GM23248 (cell line): ENCODE measurements around the gene KCNAB1. TPM values are rescaled to one million over a fixed set of nuclear protein-coding genes. Genes with fewer than 3 reads are reported as not detected.

Experiments
- DNase-seq: peaks from one replicate; pipeline ENCODE4 v3.0.0-alpha.2; 2015
- H2AFZ ChIP-seq: fragments of 200-600 bp; sonication (generic); 2 replicates; pipeline ENCODE4 v1.6.1; 2016; ENCODE audit warnings: antibody characterized with exemption
- H3F3A ChIP-seq: fragments of 200-600 bp; sonication (generic); 2 replicates; pipeline ENCODE4 v1.6.1; 2016; ENCODE audit warnings: mild to moderate bottlenecking, antibody characterized with exemption, mixed run types; ENCODE audit not compliant: insufficient read depth
- H3K27ac ChIP-seq: fragments of 200-600 bp; sonication (generic); 2 replicates; pipeline ENCODE4 v1.5.1; 2016; ENCODE audit warnings: mild to moderate bottlenecking
- H3K27me3 ChIP-seq: fragments of 200-600 bp; sonication (generic); replicated peaks from 2 replicates; pipeline ENCODE4 v1.6.1; 2016; ENCODE audit warnings: mild to moderate bottlenecking; ENCODE audit not compliant: insufficient read depth
- H3K36me3 ChIP-seq: fragments of 200-600 bp; sonication (generic); 2 replicates; pipeline ENCODE4 v1.6.1; 2016; ENCODE audit warnings: low read depth, mild to moderate bottlenecking
- H3K4me1 ChIP-seq: fragments of 200-600 bp; sonication (generic); 2 replicates; pipeline ENCODE4 v1.6.1; 2016; ENCODE audit warnings: mild to moderate bottlenecking; ENCODE audit not compliant: insufficient read depth
- H3K4me2 ChIP-seq: fragments of 200-600 bp; sonication (generic); one replicate; pipeline ENCODE4 v1.6.1; 2016; ENCODE audit warnings: mild to moderate bottlenecking; ENCODE audit not compliant: unreplicated experiment
- H3K4me3 ChIP-seq: fragments of 200-600 bp; sonication (generic); 2 replicates; pipeline ENCODE4 v1.5.1; 2016; ENCODE audit warnings: mild to moderate bottlenecking
- H3K79me2 ChIP-seq: fragments of 200-600 bp; sonication (generic); 2 replicates; pipeline ENCODE4 v1.6.1; 2016; ENCODE audit warnings: mild to moderate bottlenecking; ENCODE audit not compliant: insufficient read depth
- H3K9ac ChIP-seq: fragments of 200-600 bp; sonication (generic); 2 replicates; pipeline ENCODE4 v1.6.1; 2016; ENCODE audit warnings: mild to moderate bottlenecking
- H3K9me2 ChIP-seq: fragments of 200-600 bp; sonication (generic); 2 replicates; pipeline ENCODE4 v1.6.1; 2016; ENCODE audit warnings: mixed run types, mild to moderate bottlenecking, moderate library complexity; ENCODE audit not compliant: insufficient read depth
- H3K9me3 ChIP-seq: fragments of 200-600 bp; sonication (generic); one replicate; pipeline ENCODE4 v1.6.1; 2017; ENCODE audit warnings: low read depth
- H4K20me1 ChIP-seq: fragments of 200-600 bp; sonication (generic); 2 replicates; pipeline ENCODE4 v1.6.0; 2016; ENCODE audit not compliant: insufficient read depth
- EZH2 ChIP-seq: fragments of 200-600 bp; sonication (generic); IDR thresholded peaks from 2 replicates; pipeline ENCODE4 v1.6.1; 2018; ENCODE audit warnings: antibody characterized with exemption, mild to moderate bottlenecking; ENCODE audit not compliant: insufficient read depth, poor library complexity, severe bottlenecking
- EZH2phosphoT487 ChIP-seq: fragments of 200-600 bp; sonication (generic); IDR thresholded peaks from 2 replicates; pipeline ENCODE4 v1.6.1; 2018; ENCODE audit warnings: antibody characterized with exemption, moderate library complexity, mild to moderate bottlenecking, low read depth; ENCODE audit not compliant: insufficient read depth
- WGBS, 2 experiments: methylation state at CpG; one replicate each; pipeline ENCODE4 v1.1.6; 2015 to 2017; ENCODE audit warnings: low lambda C conversion rate in 2 of 2, low coverage in 1 of 2; ENCODE audit errors: missing lambda C conversion rate in 2 of 2; 5-methylcytosine and 5-hydroxymethylcytosine counted together
- in situ Hi-C: fragments of 300-500 bp; cut with MboI; formaldehyde crosslinking; loops from 2 replicates; pipeline ENCODE4 v1.15.0; 2020
- polyA plus RNA-seq: library from polyadenylated mRNA; unstranded; fragments of >200 nt; fragmentation: Nextera tagmentation; extraction: Ambion mirVana; gene quantifications from 2 replicates; pipeline ENCODE4 v1.2.1, GENCODE V29; 2016
- total RNA-seq: library from RNA; depleted of rRNA; stranded (reverse); fragments of >200 nt; shearing (Covaris generic); gene quantifications from 2 replicates; pipeline ENCODE4 v1.2.3, GENCODE V29; 2014

The KCNAB1 gene
- total and polyA plus RNA-seq, 2 experiments from 2014 or later, result 1.1 TPM; not detected in 1

DNA sequence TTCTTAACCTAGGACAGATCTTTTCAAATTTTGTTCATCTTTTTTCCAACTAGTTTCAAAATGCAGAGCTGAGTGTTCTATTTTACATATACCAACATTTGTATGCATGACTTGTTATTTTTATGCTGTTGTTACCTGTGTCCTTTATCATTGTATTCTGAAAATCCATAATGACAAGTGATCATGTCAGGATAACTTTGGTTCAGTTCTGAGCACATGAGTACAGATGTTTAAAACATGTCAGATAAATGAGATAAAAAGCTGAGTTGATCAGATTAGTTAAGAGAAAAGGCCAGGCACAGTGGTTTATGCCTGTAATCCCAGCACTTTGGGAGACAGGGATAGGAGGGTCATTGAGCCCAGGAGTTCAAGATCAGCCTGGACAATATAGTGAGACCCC lies 229.6 kb downstream of the KCNAB1 start:
- no peak overlapping the region for H3K27ac ChIP-seq
- H3F3A ChIP-seq, result no peaks in the 10 kb centered on the region
- in situ Hi-C loops, result no loop called here
- H3K9ac ChIP-seq, result no peak overlapping the region
- no peaks in the 10 kb centered on the region for H3K9me3 ChIP-seq
- H4K20me1 ChIP-seq, result no peaks in the 10 kb centered on the region
- no peaks in the 10 kb centered on the region for H3K4me1 ChIP-seq
- no peaks in the 10 kb centered on the region for H3K79me2 ChIP-seq
- no peak overlapping the region for H3K4me2 ChIP-seq
- no peak overlapping the region for H2AFZ ChIP-seq
- TF ChIP-seq EZH2phosphoT487 (no peak), EZH2 (no peak)
- no peak for DNase-seq
- no peaks in the 10 kb centered on the region for H3K36me3 ChIP-seq
- no peak overlapping the region for H3K4me3 ChIP-seq
- H3K9me2 ChIP-seq, result no peaks in the 10 kb centered on the region
- H3K27me3 ChIP-seq, result no peaks in the 10 kb centered on the region

- Histone ChIP-seq H3K27me3 (no peaks in the 10 kb centered on the region), H3K79me2 (no peaks in the 10 kb centered on the region), H3K27ac (no peak overlapping the region), H3K9me3 (no peaks in the 10 kb centered on the region), H3K4me2 (no peak overlapping the region), H4K20me1 (no peaks in the 10 kb centered on the region), H3K4me3 (no peak overlapping the region), H3F3A (no peaks in the 10 kb centered on the region), H3K4me1 (no peaks in the 10 kb centered on the region), H3K9me2 (no peaks in the 10 kb centered on the region), H3K9ac (no peak overlapping the region), H3K36me3 (no peaks in the 10 kb centered on the region), H2AFZ (no peak overlapping the region)
- WGBS, 2 experiments, result 73 to 74% methylated on average over 4 of the region's 4 CpGs
- TF ChIP-seq EZH2, result no peak
- TF ChIP-seq EZH2phosphoT487, result no peak
- in situ Hi-C loops, result no loop called here
- no peak for DNase-seq
Measured at GRCh38 chr3:156350781-156351180, 230.4 kb downstream of the KCNAB1 start.

- Histone ChIP-seq H3F3A (no peaks in the 10 kb centered on the region), H2AFZ (no peak overlapping the region), H3K4me1 (no peaks in the 10 kb centered on the region), H3K27me3 (no peaks in the 10 kb centered on the region), H3K27ac (no peak overlapping the region), H3K9me3 (no peaks in the 10 kb centered on the region), H3K36me3 (no peaks in the 10 kb centered on the region), H3K9me2 (no peaks in the 10 kb centered on the region), H3K4me2 (no peak overlapping the region), H3K4me3 (no peak overlapping the region), H3K79me2 (no peaks in the 10 kb centered on the region), H4K20me1 (no peaks in the 10 kb centered on the region), H3K9ac (no peak overlapping the region)
- in situ Hi-C loops, result no loop called here
- TF ChIP-seq EZH2phosphoT487, result no peak
- TF ChIP-seq EZH2, result no peak
- no peak for DNase-seq
- WGBS, 2 experiments, result 85 to 89% methylated on average over 6 of the region's 6 CpGs
Measured at GRCh38 chr3:156351783-156352182, 231.4 kb downstream of the KCNAB1 start.

- Histone ChIP-seq H3K27me3 (no peaks in the 10 kb centered on the region), H3K4me2 (no peak overlapping the region), H2AFZ (no peak overlapping the region), H3K9me3 (no peaks in the 10 kb centered on the region), H3K9ac (no peak overlapping the region), H3K36me3 (no peaks in the 10 kb centered on the region), H3K9me2 (no peaks in the 10 kb centered on the region), H3K4me1 (no peaks in the 10 kb centered on the region), H4K20me1 (no peaks in the 10 kb centered on the region), H3K27ac (no peak overlapping the region), H3K4me3 (no peak overlapping the region), H3F3A (no peaks in the 10 kb centered on the region), H3K79me2 (no peaks in the 10 kb centered on the region)
- in situ Hi-C loops, result no loop called here
- TF ChIP-seq EZH2phosphoT487, result no peak
- TF ChIP-seq EZH2, result no peak
- no peak for DNase-seq
- WGBS, 2 experiments, result 73 to 78% methylated on average over 2 of the region's 2 CpGs
Measured at GRCh38 chr3:156352728-156353127, 232.3 kb downstream of the KCNAB1 start.

DNA sequence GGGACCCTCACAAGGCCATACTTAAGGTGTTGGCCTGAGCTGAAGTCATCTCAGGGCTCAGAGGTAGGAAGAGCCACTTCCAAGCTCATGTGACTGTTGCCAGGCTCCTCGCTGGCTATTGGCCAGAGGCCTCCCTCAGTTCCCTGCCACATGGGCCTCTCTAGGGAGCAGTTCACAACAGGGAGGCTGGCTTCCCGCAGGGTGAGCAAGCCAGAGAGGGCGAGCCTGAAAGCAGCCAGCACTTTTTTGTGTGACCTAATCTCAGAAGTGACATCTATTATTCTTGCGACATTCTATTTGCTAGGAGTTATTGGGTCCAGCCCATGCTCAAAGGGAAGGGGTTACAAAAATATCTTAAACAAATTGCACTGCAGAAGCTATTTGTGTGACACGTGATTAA lies 233.2 kb downstream of the KCNAB1 start:
- Histone ChIP-seq H3K4me2 (no peak overlapping the region), H3F3A (no peaks in the 10 kb centered on the region), H3K9me3 (no peaks in the 10 kb centered on the region), H3K4me1 (no peaks in the 10 kb centered on the region), H2AFZ (no peak overlapping the region), H3K27ac (no peak overlapping the region), H4K20me1 (no peaks in the 10 kb centered on the region), H3K27me3 (no peaks in the 10 kb centered on the region), H3K79me2 (no peaks in the 10 kb centered on the region), H3K36me3 (no peaks in the 10 kb centered on the region), H3K4me3 (no peak overlapping the region), H3K9ac (no peak overlapping the region), H3K9me2 (no peaks in the 10 kb centered on the region)
- in situ Hi-C loops, result no loop called here
- 62 to 75% methylated on average over 5 of the region's 5 CpGs for WGBS, 2 experiments
- TF ChIP-seq EZH2phosphoT487 (no peak), EZH2 (no peak)
- DNase-seq, result peak; percentile 24
